ENCODE results near the gene TMEM100. TPM values are rescaled to one million over a fixed set of nuclear protein-coding genes. Genes with fewer than 3 reads are reported as not detected.

Gene TMEM100
- total RNA-seq, 4 donors from 2014 or later, result 0.39 to 87.9 (median 6.1) TPM

GRCh38 chr17:55735731-55736405, 13.2 kb upstream of the TMEM100 start:
- intact Hi-C loops (cut with DNase I; ENCODE audit: low total_unique reads), result loop anchor here (10.0 kb wide), 1 partner anchor 439 kb away; no protein-coding TSS in a partner anchor
- no peak overlapping the region for H3K27ac ChIP-seq
- H3K36me3 ChIP-seq, result no peaks in the 10 kb centered on the region
- DNase-seq (peak in 1 of 2 donors; percentile 21), ATAC-seq (no peak)
- no peaks in the 10 kb centered on the region for H3K27me3 ChIP-seq
- H3K9me3 ChIP-seq, result no peaks in the 10 kb centered on the region
- in situ Hi-C loops (cut with MboI; ENCODE audit: low sequenced_read_pairs in 4 of 4), result no loop called here
- H3K4me3 ChIP-seq, result no peak overlapping the region
- TF ChIP-seq CTCF (IDR thresholded peaks at IDR 0.05 in 4 of 5, conservative IDR thresholded peaks at IDR 0.05 in 1 of 5) (peak; percentile 38 to 67 (median 50)), POLR2A (IDR thresholded peaks at IDR 0.05) (no peak)
- peaks cover 27 to 39% of the 10 kb centered on the region in 2 donors for H3K4me1 ChIP-seq

GRCh38 chr17:55734128-55734781, 11.6 kb upstream of the TMEM100 start:
- Histone ChIP-seq H3K27me3 (no peaks in the 10 kb centered on the region), H3K9me3 (no peaks in the 10 kb centered on the region), H3K36me3 (no peaks in the 10 kb centered on the region), H3K4me3 (no peak overlapping the region), H3K27ac (peak overlapping the region; percentile 75 to 85 (median 80)), H3K4me1 (peaks cover 32 to 45% of the 10 kb centered on the region in 2 donors)
- intact Hi-C loops (cut with DNase I; ENCODE audit: low total_unique reads), result loop anchor here (5.0 to 10.0 kb wide), 2 partner anchors 441 to 467 kb away; no protein-coding TSS in a partner anchor
- no peak for TF ChIP-seq POLR2A (IDR thresholded peaks at IDR 0.05)
- TF ChIP-seq CTCF (IDR thresholded peaks at IDR 0.05 in 4 of 5, conservative IDR thresholded peaks at IDR 0.05 in 1 of 5), result no peak
- DNase-seq (no peak), ATAC-seq (no peak)
- in situ Hi-C loops (cut with MboI; ENCODE audit: low sequenced_read_pairs in 4 of 4), result no loop called here

- no peaks in the 10 kb centered on the region for H3K36me3 ChIP-seq
- intact Hi-C loops (cut with DNase I; ENCODE audit: low total_unique reads) (loop anchor here (2.0 to 10.0 kb wide), 4 partner anchors 21 to 464 kb away; no protein-coding TSS in a partner anchor), in situ Hi-C loops (cut with MboI; ENCODE audit: low sequenced_read_pairs in 4 of 4) (no loop called here)
- H3K4me1 ChIP-seq, result peaks cover 32 to 45% of the 10 kb centered on the region in 2 donors
- peak overlapping the region; percentile 75 to 85 (median 80) for H3K27ac ChIP-seq
- H3K9me3 ChIP-seq, result no peaks in the 10 kb centered on the region
- peak; percentile 56 to 72 for DNase-seq
- peak overlapping the region; percentile 9 to 45 (median 37) for H3K4me3 ChIP-seq
- H3K27me3 ChIP-seq, result no peaks in the 10 kb centered on the region
- TF ChIP-seq CTCF (IDR thresholded peaks at IDR 0.05 in 4 of 5, conservative IDR thresholded peaks at IDR 0.05 in 1 of 5) (no peak), POLR2A (IDR thresholded peaks at IDR 0.05) (peak; percentile 48 to 49)
- ATAC-seq, result peak; percentile 51 to 72
Measured at GRCh38 chr17:55731586-55732250, 9.1 kb upstream of the TMEM100 start.

- Histone ChIP-seq H3K4me3 (peak overlapping the region in 2 of 4 donors; percentile 43 to 45), H3K36me3 (no peaks in the 10 kb centered on the region), H3K27me3 (no peaks in the 10 kb centered on the region), H3K9me3 (no peaks in the 10 kb centered on the region), H3K4me1 (peaks cover 32 to 44% of the 10 kb centered on the region in 2 donors), H3K27ac (peak overlapping the region; percentile 75 to 85 (median 80))
- intact Hi-C loops (cut with DNase I; ENCODE audit: low total_unique reads) (loop anchor here (5.0 to 10.0 kb wide), 2 partner anchors 444 to 464 kb away; no protein-coding TSS in a partner anchor), in situ Hi-C loops (cut with MboI; ENCODE audit: low sequenced_read_pairs in 4 of 4) (no loop called here)
- no peak for DNase-seq
- TF ChIP-seq CTCF (IDR thresholded peaks at IDR 0.05 in 4 of 5, conservative IDR thresholded peaks at IDR 0.05 in 1 of 5) (no peak), POLR2A (IDR thresholded peaks at IDR 0.05) (no peak)
- no peak for ATAC-seq
Measured at GRCh38 chr17:55730808-55731207, 8.1 kb upstream of the TMEM100 start.
